Mucosa of rectum (tissue), 2 donors: ENCODE measurements around the gene MOB3A.

Experiments used
- H3K27ac ChIP-seq, 2 donors: one replicate each; pipeline ENCODE4 v1.7.0; 2013; ENCODE audit warnings: inconsistent platforms in 2 of 2, low read depth in 2 of 2, low read length in 2 of 2
- H3K27me3 ChIP-seq, 2 donors: one replicate each; pipeline ENCODE4 v1.7.0; 2013; ENCODE audit warnings: low read length in 2 of 2; ENCODE audit not compliant: control insufficient read depth in 2 of 2, insufficient read depth in 2 of 2
- H3K36me3 ChIP-seq, 2 donors: one replicate each; pipeline ENCODE4 v1.7.0; 2013; ENCODE audit warnings: low read length in 2 of 2; ENCODE audit not compliant: control insufficient read depth in 2 of 2, insufficient read depth in 2 of 2
- H3K4me1 ChIP-seq, 2 donors: one replicate each; pipeline ENCODE4 v1.7.0; 2013; ENCODE audit warnings: low read length in 2 of 2, mild to moderate bottlenecking in 1 of 2; ENCODE audit not compliant: control insufficient read depth in 2 of 2, insufficient read depth in 2 of 2
- H3K4me3 ChIP-seq, 2 donors: one replicate each; pipeline ENCODE4 v1.7.0; 2013; ENCODE audit warnings: low read length in 2 of 2
- H3K9ac ChIP-seq, 2 donors: one replicate each; pipeline ENCODE4 v1.7.0; 2013; ENCODE audit warnings: low read length in 2 of 2, low read depth in 1 of 2, mild to moderate bottlenecking in 1 of 2
- H3K9me3 ChIP-seq, 2 donors: one replicate each; pipeline ENCODE4 v1.7.0; 2013; ENCODE audit warnings: low read length in 2 of 2; ENCODE audit not compliant: control insufficient read depth in 2 of 2
- donor health status: healthy.
- donor health status: Normal muscosa, but diverticular disease.

The MOB3A gene

DNA sequence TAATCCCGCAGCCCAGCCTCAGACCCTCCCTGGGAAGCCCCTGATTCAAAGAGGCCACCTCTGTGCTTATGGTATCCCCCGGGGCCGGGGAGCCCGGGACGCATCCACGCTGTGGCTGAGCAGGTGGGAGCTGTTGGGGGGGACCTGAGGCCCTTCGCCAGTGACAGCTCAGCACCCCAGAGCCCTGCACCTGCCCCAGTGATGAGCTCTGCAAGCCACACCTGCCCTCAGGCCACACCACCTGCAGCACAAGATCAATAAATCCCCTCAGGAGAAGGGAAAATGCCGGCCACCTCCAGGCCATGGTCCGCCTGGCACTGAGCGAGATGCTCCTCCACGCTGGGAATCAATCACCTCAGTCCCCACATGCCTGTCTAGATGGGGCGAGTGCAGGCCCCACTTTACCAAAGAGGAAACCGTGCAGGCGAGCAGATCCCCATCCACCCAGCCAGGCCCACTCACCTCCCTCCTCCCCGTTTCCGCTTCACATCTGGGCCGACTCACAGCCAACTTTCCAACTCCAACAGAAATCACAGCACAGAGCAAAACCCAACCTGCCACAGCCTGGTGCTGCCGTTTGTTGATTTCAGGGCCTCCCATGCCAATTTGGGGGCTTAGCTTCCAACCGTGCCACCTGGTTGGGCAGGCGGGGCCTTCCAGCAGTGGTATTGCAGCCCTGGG, 12.8 kb downstream of the MOB3A start:
- Histone ChIP-seq H3K4me1 (peaks cover 2 to 14% of the 10 kb centered on the region in 2 donors), H3K27ac (peak overlapping the region; percentile 33 to 78), H3K4me3 (peak overlapping the region; percentile 6 to 74), H3K36me3 (peaks cover 11 to 36% of the 10 kb centered on the region in 2 donors), H3K9me3 (no peaks in the 10 kb centered on the region), H3K27me3 (no peaks in the 10 kb centered on the region), H3K9ac (peak overlapping the region; percentile 43 to 44)

DNA sequence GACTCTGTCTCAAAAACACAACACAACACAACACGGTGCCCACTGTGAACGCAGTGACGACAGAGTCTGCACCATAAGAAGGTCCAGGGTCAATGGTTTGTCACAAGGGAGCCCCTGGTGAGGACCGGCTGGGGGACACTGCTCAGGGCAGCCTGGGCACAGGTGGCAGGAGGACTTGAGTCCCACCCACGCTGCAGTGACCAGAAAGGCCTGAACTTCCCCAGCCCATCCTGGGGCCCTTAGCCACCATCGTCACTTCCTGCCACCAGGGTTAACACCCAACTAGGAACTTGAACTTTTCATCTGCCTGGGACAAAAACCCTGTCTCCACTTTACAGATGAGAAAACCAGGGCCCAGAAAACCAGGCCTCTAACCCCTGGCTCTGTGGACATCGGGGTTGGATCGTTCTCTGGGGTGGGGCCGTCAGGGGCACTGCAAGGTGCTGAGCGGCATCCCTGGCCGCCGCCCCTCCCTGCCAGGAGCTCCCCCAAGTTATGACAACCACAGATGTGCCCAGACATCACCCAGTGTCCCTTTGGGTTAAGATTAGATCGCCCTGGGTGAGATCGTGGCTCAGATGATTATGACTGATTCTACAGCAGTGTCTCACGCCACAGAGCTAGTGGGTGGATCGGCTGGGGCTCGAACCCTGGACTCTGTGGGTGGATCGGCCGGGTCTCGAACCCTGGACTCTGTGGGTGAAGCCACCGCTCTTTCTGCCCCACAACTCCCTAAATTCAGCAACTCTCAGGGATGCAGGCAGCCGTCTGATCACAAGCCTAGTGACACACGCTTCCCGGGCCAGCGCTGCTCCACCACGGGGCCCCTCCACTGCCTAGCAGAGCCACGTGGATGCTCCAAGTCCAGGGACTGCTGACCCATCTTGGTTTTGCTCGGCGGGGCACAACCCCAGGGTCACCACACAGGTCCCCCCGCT, 14.0 kb downstream of the MOB3A start:
- H3K9me3 ChIP-seq = no peaks in the 10 kb centered on the region
- peak overlapping the region; percentile 26 to 78 for H3K27ac ChIP-seq
- peak overlapping the region; percentile 24 to 41 for H3K9ac ChIP-seq
- peaks cover 22 to 47% of the 10 kb centered on the region in 2 donors for H3K36me3 ChIP-seq
- H3K4me3 ChIP-seq = peak overlapping the region in 1 of 2 donors; percentile 74
- H3K27me3 ChIP-seq = no peaks in the 10 kb centered on the region
- H3K4me1 ChIP-seq = peaks cover 0 to 9% of the 10 kb centered on the region in 2 donors

DNA sequence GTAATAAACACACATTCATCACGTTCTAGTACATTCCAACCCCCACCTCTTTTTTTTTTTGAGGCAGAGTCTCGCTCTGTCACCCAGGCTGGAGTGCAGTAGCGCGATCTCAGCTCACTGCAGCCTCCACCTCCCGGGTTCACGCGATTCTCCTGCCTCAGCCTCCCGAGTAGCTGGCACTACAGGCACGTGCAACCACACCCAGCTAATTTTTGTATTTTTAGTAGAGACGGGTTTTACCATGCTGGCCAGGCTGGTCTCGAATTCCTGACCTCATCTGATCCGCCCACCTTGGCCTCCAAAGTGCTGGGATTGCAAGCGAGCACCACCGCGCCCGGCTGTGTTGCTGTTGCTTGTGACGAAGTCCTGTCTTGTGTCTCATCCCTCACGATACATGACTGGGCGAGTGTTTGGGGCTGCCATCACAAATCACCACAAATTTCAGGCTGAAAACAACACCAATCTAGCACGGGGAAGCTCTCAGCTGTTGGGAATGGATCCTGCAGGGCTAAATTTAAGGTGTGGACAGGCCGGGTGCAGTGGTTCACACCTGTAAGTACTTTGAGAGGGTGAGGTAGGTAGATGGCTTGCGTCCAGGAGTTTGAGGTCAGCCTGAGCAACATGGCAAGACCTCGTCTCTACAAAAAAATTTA, 15.7 kb downstream of the MOB3A start:
- Histone ChIP-seq H3K4me1 (peaks cover 0 to 6% of the 10 kb centered on the region in 2 donors), H3K36me3 (peaks cover 31 to 56% of the 10 kb centered on the region in 2 donors), H3K9ac (no peak overlapping the region), H3K4me3 (no peak overlapping the region), H3K27ac (no peak overlapping the region), H3K27me3 (no peaks in the 10 kb centered on the region), H3K9me3 (no peaks in the 10 kb centered on the region)

DNA sequence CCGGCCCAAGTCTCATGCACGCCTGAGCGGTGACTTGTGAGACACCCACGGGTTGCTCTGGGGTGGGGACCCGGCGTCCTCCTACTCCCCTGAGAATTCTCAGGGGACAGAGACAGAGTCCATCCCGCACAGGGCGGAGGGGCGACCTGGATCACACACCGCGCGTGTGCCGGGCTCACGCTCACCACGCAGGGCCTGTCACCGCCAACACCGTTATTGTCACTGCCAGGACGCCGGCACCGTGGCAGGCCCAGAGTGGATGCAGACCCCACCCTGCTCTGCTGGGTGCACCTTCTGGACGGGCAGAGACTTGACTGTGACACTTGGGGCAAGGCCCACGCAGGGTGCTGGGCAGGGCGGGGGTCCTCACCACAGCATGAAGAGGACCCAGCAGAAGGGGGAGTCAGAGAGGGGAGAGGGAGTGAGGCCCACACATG, 16.2 kb downstream of the MOB3A start:
- H3K9me3 ChIP-seq = no peaks in the 10 kb centered on the region
- H3K27me3 ChIP-seq = no peaks in the 10 kb centered on the region
- H3K36me3 ChIP-seq = peaks cover 36 to 59% of the 10 kb centered on the region in 2 donors
- peaks cover 0 to 8% of the 10 kb centered on the region in 2 donors for H3K4me1 ChIP-seq
- no peak overlapping the region for H3K27ac ChIP-seq
- no peak overlapping the region for H3K4me3 ChIP-seq
- no peak overlapping the region for H3K9ac ChIP-seq

DNA sequence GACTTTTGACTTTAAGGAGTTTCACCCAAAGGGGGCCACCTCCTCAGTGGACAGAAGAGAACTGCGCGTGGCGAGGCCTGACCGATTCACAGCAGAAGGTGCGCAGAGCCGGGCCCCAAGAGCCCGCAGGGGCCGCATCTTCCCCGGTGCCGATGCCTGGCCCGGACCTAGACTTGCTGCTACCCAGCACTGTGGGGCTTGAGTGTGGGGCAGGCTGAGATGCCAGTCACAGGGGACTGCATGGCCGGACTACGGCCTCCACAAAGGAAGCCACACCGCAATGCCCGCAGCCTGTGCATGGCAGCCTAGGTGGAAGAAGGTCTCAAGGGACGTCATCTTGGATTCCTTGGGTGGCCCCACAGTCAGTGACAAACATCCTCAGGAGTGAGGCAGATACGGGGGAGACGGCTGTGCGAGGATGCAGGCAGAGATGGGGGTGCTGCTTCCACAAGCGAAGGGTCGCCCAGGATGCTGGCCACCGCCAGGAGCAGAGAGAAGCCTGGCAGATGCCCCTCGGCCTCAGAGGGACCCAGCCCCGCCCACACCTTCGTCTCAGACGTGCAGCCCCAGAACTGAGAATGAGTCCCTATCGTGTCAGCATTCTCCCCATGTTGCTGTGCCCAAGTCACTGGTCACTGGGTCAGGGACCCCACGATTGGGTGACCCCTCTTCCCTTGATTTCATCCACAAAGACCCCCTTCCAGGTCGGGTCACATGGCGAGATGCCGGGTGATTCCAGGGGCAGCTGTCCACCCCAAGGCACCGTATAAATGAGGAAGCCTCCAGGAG, 16.9 kb downstream of the MOB3A start:
- H3K27me3 ChIP-seq = no peaks in the 10 kb centered on the region
- peaks cover 0 to 8% of the 10 kb centered on the region in 2 donors for H3K4me1 ChIP-seq
- H3K9ac ChIP-seq = no peak overlapping the region
- H3K4me3 ChIP-seq = no peak overlapping the region
- H3K36me3 ChIP-seq = peaks cover 36 to 59% of the 10 kb centered on the region in 2 donors
- no peaks in the 10 kb centered on the region for H3K9me3 ChIP-seq
- no peak overlapping the region for H3K27ac ChIP-seq

DNA sequence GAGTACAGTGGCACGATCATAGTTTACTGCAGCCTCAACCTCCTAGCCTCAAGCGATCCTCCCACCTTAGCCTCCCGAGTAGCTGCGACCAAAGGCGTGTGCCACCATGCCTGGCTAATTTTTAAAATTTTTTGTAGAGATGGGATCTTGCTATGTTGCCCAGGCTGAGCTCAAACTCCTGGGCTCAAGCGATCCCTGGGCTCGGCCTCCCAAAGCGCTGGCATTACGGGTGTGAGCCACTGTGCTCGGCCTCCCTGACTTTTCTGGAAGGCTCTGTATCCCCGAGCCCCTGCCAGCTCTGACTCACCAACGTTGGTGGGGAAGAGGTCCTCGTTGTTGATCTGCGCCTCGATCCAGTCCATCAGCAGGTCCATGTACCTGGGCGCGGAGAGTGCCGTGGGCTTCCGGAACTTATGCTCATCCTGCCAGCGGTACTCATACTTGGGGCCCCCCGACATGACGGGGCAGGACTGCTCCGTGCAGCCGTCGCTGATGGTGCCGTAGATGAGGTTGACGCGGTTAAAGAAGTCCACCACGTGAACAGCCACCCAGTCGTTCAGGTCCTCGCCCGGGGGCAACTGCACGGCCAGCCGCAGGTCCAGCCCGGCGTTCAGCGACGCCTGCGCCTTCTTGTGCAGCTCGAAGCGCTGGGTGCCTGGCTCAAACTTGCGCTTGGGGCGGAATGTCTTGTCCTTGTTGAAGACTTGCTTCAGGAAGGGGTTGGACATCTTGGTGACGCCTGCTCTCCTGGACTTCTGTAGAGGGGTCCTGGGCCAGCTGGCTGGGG, 18.1 kb downstream of the MOB3A start:
- H3K36me3 ChIP-seq = peaks cover 40 to 56% of the 10 kb centered on the region in 2 donors
- no peaks in the 10 kb centered on the region for H3K27me3 ChIP-seq
- no peaks in the 10 kb centered on the region for H3K9me3 ChIP-seq
- no peak overlapping the region for H3K27ac ChIP-seq
- no peak overlapping the region for H3K9ac ChIP-seq
- H3K4me1 ChIP-seq = peaks cover 0 to 8% of the 10 kb centered on the region in 2 donors
- H3K4me3 ChIP-seq = no peak overlapping the region

DNA sequence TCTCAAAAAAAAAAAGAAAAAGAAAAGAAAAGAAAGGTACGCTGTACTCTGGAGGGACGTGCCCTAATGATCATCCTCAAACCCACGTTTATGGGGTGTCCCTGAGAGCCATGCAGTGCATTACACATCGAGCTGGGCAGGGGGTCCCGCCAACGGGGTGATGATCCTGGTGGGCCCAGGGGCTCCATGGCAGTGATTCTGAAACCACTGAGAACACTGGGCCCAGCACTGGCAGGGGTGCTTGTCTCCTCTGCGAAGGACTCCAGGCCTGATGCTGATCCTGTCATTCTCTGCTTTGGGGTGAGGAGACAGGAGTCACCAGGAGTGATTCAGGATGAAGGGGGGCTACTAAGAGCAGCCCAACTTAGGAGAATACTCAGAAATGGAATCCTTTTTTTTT, 18.7 kb downstream of the MOB3A start:
- peaks cover 0 to 8% of the 10 kb centered on the region in 2 donors for H3K4me1 ChIP-seq
- H3K4me3 ChIP-seq = no peak overlapping the region
- H3K27me3 ChIP-seq = no peaks in the 10 kb centered on the region
- H3K36me3 ChIP-seq = peaks cover 46 to 62% of the 10 kb centered on the region in 2 donors
- no peak overlapping the region for H3K9ac ChIP-seq
- no peaks in the 10 kb centered on the region for H3K9me3 ChIP-seq
- no peak overlapping the region for H3K27ac ChIP-seq

DNA sequence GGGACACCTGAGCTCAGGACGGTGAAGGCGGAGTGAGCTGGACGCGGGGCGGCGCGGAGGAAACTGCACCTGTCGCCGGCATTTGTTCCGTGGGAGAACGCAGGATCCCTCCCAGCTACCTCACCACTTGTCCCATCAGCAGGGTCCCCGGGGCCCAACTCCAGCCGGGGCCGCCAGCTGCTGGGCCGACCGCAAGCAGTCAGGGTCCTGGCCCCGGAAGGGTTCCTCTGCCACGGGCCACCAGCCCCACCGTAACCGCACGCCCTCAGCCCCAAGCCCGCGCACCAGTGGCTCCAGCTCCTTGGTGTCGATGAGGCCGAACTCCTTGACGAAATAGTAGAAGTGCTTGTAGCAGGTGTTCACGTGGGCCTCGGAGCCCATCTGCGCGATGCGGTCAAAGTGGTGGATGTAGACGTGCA, 19.6 kb downstream of the MOB3A start:
- H3K9ac ChIP-seq = no peak overlapping the region
- H3K4me3 ChIP-seq = no peak overlapping the region
- H3K27ac ChIP-seq = no peak overlapping the region
- peaks cover 51 to 58% of the 10 kb centered on the region in 2 donors for H3K36me3 ChIP-seq
- H3K4me1 ChIP-seq = peaks cover 0 to 6% of the 10 kb centered on the region in 2 donors
- H3K27me3 ChIP-seq = no peaks in the 10 kb centered on the region
- H3K9me3 ChIP-seq = no peaks in the 10 kb centered on the region
